K562 (cell line): ENCODE results near the gene TEX54. TPM values are rescaled to one million over a fixed set of nuclear protein-coding genes. Genes with fewer than 3 reads are reported as not detected.

ENCODE experiments used
- CHAMP1 ChIP-seq: fragments of 450-650 bp; IDR thresholded peaks from 2 replicates; pipeline ENCODE4 v1.6.1; 2016; ENCODE audit warnings: mild to moderate bottlenecking
- CREB1 ChIP-seq, 2 experiments: sonication (generic) in 1 of 2; formaldehyde crosslinking in 1 of 2; IDR thresholded peaks; 2 replicates each; pipeline versions ENCODE4 v1.6.1 to v1.8.0; 2012 to 2022; ENCODE audit warnings: inconsistent platforms in 1 of 2, mild to moderate bottlenecking in 1 of 2, missing genetic modification reagents in 1 of 2, moderate library complexity in 1 of 2
- GABPB1 ChIP-seq: sonication (generic); formaldehyde crosslinking; IDR thresholded peaks from 2 replicates; pipeline ENCODE4 v1.8.0; 2022; ENCODE audit warnings: mild to moderate bottlenecking, missing genetic modification reagents
- HNRNPLL ChIP-seq: fragments of 200-400 bp; formaldehyde crosslinking; IDR thresholded peaks from 2 replicates; pipeline ENCODE4 v1.6.1; 2017; ENCODE audit warnings: low read length, low read depth, mild to moderate bottlenecking; ENCODE audit not compliant: poor library complexity, severe bottlenecking
- L3MBTL2 ChIP-seq: fragments of 450-650 bp; IDR thresholded peaks from 2 replicates; pipeline ENCODE4 v1.6.1; 2016; ENCODE audit warnings: mild to moderate bottlenecking, moderate library complexity
- MCM3 ChIP-seq: fragments of 450-650 bp; IDR thresholded peaks from 2 replicates; pipeline ENCODE4 v1.6.1; 2016
- MTF1 ChIP-seq: fragments of 250-450 bp; sonication (Bioruptor Pico); IDR thresholded peaks from 2 replicates; pipeline ENCODE4 v1.9.0; 2021; ENCODE audit warnings: moderate library complexity, mild to moderate bottlenecking, inconsistent platforms, borderline replicate concordance
- PHF8 ChIP-seq: fragments of 200-600 bp; sonication (generic); IDR thresholded peaks from 2 replicates; pipeline ENCODE4 v1.6.1; 2012; ENCODE audit warnings: mixed run types, mild to moderate bottlenecking, inconsistent platforms, low read length, moderate library complexity, borderline replicate concordance
- POLR2A ChIP-seq: fragments of 450-650 bp; conservative IDR thresholded peaks from 2 replicates; pipeline ENCODE4 v1.6.1; 2016
- POLR2AphosphoS5 ChIP-seq: IDR thresholded peaks from 2 replicates; pipeline ENCODE4 v1.6.1; 2011; ENCODE audit warnings: mild to moderate bottlenecking, low read depth, low read length, moderate library complexity; ENCODE audit not compliant: control insufficient read depth, insufficient read depth
- RAD21 ChIP-seq, 2 experiments: fragments of 250-450 bp in 1 of 2; fragments of 450-650 bp in 1 of 2; sonication (Bioruptor Pico) in 1 of 2; formaldehyde crosslinking in 1 of 2; IDR thresholded peaks in 1 of 2; conservative IDR thresholded peaks in 1 of 2; 2 replicates each; pipeline versions ENCODE4 v1.4.0 to v1.8.0; 2020 to 2022; ENCODE audit warnings: mild to moderate bottlenecking in 2 of 2, moderate library complexity in 1 of 2
- RBM39 ChIP-seq: fragments of 200-400 bp; formaldehyde crosslinking; optimal IDR thresholded peaks from 2 replicates; pipeline ENCODE3; 2018; ENCODE audit warnings: low read depth, low read length
- TBL1XR1 ChIP-seq, 2 experiments: IDR thresholded peaks; 2 replicates each; pipeline ENCODE4 v1.6.1; 2012; ENCODE audit warnings: improper control_type of control experiment in 2 of 2, low read length in 2 of 2, mild to moderate bottlenecking in 1 of 2
- TRIM24 ChIP-seq, 2 experiments: fragments of 450-650 bp; IDR thresholded peaks; 2 replicates each; pipeline ENCODE4 v1.6.1; 2016
- USF1 ChIP-seq: sonication (generic); formaldehyde crosslinking; IDR thresholded peaks from 2 replicates; pipeline ENCODE4 v1.9.0; 2022; ENCODE audit warnings: mild to moderate bottlenecking, missing genetic modification reagents
- VEZF1 ChIP-seq: fragments of 200-800 bp; sonication (Bioruptor generic); IDR thresholded peaks from 2 replicates; pipeline ENCODE4 v1.6.1; 2017; ENCODE audit warnings: missing genetic modification characterization, missing compliant biosample characterization
- XRCC5 ChIP-seq: fragments of 200-400 bp; formaldehyde crosslinking; IDR thresholded peaks from 2 replicates; pipeline ENCODE4 v1.6.1; 2017; ENCODE audit warnings: low read depth, mild to moderate bottlenecking, low read length
- ZBTB7A ChIP-seq: IDR thresholded peaks from 2 replicates; pipeline ENCODE4 v1.6.1; 2011; ENCODE audit warnings: low read depth, mild to moderate bottlenecking, low read length, moderate library complexity, borderline replicate concordance; ENCODE audit not compliant: control insufficient read depth
- ZNF197 ChIP-seq: fragments of 200-800 bp; sonication (Bioruptor generic); IDR thresholded peaks from 2 replicates; pipeline ENCODE4 v1.6.1; 2016; ENCODE audit warnings: low read depth, missing genetic modification characterization, missing compliant biosample characterization
- ZNF24 ChIP-seq: fragments of 450-650 bp; IDR thresholded peaks from 2 replicates; pipeline ENCODE4 v1.6.1; 2016
- ZNF584 ChIP-seq: fragments of 200-800 bp; sonication (Bioruptor generic); IDR thresholded peaks from 2 replicates; pipeline ENCODE4 v1.6.1; 2016; ENCODE audit warnings: low read depth, mild to moderate bottlenecking, missing genetic modification characterization, missing compliant biosample characterization
- polyA plus RNA-seq, 8 experiments: library from polyadenylated mRNA; depleted of rRNA in 4 of 8; stranded (reverse) in 5 of 8; unstranded in 3 of 8; fragments of >200 nt; fragmentation: Nextera tagmentation in 2 of 8; fragmentation: Illumina TruSeq in 1 of 8; extraction: Ambion mirVana in 2 of 8; extraction: Trizol in 1 of 8; gene quantifications; 2 replicates each; pipeline versions ENCODE4 v1.2.1 to v1.2.3, GENCODE V29; 2011 to 2014; ENCODE audit warnings: inconsistent platforms in 1 of 8, missing spikeins in 1 of 8
- total RNA-seq, 7 experiments: library from RNA; depleted of rRNA in 6 of 7; stranded (reverse); fragments of >200 nt in 6 of 7; fragmentation: Illumina TruSeq in 2 of 7; extraction: Trizol in 2 of 7; gene quantifications; 2 replicates each; pipeline versions ENCODE4 v1.2.1 to v1.2.3, GENCODE V29; 2011 to 2021; ENCODE audit warnings: low replicate concordance in 1 of 7
- TF ChIP-seq, protein P1 (sequence below): fragments of 450-650 bp; IDR thresholded peaks from 2 replicates; pipeline ENCODE4 v1.6.1; 2016; ENCODE audit warnings: missing biosample characterization, missing genetic modification characterization

Gene TEX54
- total and polyA plus RNA-seq, 9 of the 15 experiments (the other 6 are each of a cell fraction or from before 2014, with no cell fraction given), result not detected

DNA sequence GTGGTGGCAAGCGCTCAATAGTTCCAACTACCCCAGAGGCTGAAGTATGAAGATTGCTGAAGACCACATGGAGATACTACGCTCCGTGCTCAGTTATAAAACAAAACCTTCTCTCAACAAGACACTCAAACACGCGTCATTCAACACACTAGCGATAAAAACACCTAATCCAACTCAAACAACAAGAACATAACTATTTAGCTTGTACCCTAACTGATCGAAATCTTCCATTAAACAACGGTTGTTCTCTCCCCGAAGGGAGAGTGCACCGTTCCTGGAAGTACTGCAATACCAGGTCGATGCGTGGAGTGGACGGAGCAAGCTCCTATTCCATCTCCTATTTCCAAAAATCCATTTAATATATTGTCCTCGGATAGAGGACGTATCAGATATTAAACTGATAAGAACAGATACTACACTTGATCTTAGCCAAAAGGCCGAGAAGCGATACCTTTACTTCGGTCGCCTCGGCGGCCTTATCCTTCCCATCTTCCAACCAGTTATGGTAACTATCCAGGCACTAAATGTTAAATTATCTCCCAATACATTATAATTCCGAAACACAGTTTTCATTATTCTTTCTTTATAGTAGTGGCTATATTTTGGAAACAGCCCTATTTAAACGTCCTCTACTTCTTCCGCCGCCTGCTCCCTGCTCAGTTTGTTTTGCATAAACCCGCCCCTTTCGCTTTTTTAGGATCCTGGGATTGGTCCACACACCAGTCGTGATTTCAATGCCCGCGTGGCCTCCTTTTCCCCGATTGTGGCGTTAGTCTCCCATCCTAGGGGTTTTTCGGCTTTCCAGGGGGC lies 8.9 kb upstream of the TEX54 start (continued):
- TF ChIP-seq VEZF1, result peak; percentile 71
- peak; percentile 69; the same call in 1 of the 2 replicates for TF ChIP-seq MTF1
- peak; percentile 72 for TF ChIP-seq CREB1 (IDR thresholded peaks at IDR 0.05)
- TF ChIP-seq CREB1 (CRISPR knock-in tag; IDR thresholded peaks at IDR 0.05), result 0 out of 2 replicates have a peak, but pooled peaks have one; percentile 45
- peak; percentile 81 for TF ChIP-seq L3MBTL2
- TF ChIP-seq ZBTB7A, result 0 out of 2 replicates have a peak, but pooled peaks have one; percentile 50
- TF ChIP-seq, protein P1, sequence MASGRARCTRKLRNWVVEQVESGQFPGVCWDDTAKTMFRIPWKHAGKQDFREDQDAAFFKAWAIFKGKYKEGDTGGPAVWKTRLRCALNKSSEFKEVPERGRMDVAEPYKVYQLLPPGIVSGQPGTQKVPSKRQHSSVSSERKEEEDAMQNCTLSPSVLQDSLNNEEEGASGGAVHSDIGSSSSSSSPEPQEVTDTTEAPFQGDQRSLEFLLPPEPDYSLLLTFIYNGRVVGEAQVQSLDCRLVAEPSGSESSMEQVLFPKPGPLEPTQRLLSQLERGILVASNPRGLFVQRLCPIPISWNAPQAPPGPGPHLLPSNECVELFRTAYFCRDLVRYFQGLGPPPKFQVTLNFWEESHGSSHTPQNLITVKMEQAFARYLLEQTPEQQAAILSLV (tag), result peak; percentile 85
- TF ChIP-seq GABPB1 (CRISPR knock-in tag), result peak; percentile 85
- no peak for TF ChIP-seq HNRNPLL
- no peak; the same call in none of the 2 replicates for TF ChIP-seq ZNF584 (CRISPR knock-in tag)
- TF ChIP-seq TRIM24 (IDR thresholded peaks at IDR 0.05), result peak; percentile 48 to 80; a peak in 3 of 4 replicates
- no peak; the same call in 1 of the 2 replicates for TF ChIP-seq XRCC5
- no peak; the same call in 1 of the 2 replicates for TF ChIP-seq CHAMP1
- TF ChIP-seq PHF8, result no peak
- TF ChIP-seq USF1, result no peak
- peak; percentile 100 for TF ChIP-seq POLR2A
- peak; percentile 86 to 95 for TF ChIP-seq TBL1XR1 (IDR thresholded peaks at IDR 0.05; ENCODE audit: low read length in 2 of 2)
- TF ChIP-seq RBM39, result peak; percentile 99
- peak; percentile 93 for TF ChIP-seq ZNF24
- TF ChIP-seq ZNF197 (CRISPR knock-in tag), result peak; percentile 58; the same call in 1 of the 2 replicates
- TF ChIP-seq POLR2AphosphoS5, result peak; percentile 100
- TF ChIP-seq MCM3, result no peak
- peak; percentile 33 to 74; a peak in 3 of 4 replicates for TF ChIP-seq RAD21 (CRISPR knock-in tag; conservative IDR thresholded peaks at IDR 0.05 in 1 of 2, IDR thresholded peaks at IDR 0.05 in 1 of 2)
